ENCODE results near the gene KLRG1.

DNA sequence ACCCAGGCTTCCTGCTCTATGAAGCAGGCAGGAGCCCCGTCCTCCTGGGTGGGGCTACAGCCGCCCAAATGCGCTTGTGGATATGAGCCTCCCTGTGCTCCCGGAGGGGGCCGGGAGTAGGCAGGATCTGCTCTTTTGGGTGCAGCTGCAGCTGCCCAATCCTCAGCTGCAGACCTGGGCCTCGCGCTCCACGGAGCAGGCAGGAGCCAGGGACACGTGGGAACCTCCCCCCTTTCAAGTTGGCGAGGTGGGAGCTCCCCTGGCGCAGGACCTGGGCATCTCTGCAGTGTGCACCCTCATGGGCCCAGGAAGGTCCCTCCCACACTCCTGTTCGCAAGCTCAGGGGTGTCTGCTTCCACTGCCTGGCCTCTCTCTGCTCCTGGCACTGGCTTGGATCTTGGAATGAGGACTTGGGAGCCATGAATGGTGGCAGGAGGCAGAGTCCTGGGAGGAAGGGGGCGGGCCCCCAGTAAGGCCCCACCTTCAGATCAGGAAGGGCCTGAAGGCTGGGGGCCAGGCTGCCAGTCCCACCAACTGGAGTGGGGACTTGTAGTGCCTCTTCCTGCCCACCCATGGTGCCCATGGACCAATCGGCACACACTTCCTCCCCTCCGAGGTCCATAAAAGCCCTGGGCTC, 61.3 kb downstream of the KLRG1 start:
- TF ChIP-seq CTCF (IDR thresholded peaks at IDR 0.05) = no peak
- no peak for TF ChIP-seq ZFX (IDR thresholded peaks at IDR 0.05; ENCODE audit: borderline replicate concordance)
